ENCODE data around the gene ATG14. TPM values are rescaled to one million over a fixed set of nuclear protein-coding genes. Genes with fewer than 3 reads are reported as not detected.

Gene ATG14
- total RNA-seq, 2 experiments from 2014 or later: 4.1 to 4.7 TPM

- intact Hi-C loops (cut with micrococcal nuclease; ENCODE audit: unreplicated experiment): no loop called here
- Histone ChIP-seq H3K9me3 (ENCODE audit: low read length) (no peaks in the 10 kb centered on the region), H3K36me3 (ENCODE audit: insufficient read depth, low read length) (no peaks in the 10 kb centered on the region; the same call in 1 of the 2 replicates), H3K9me2 (ENCODE audit: insufficient read depth, low read length) (no peaks in the 10 kb centered on the region), H3K4me2 (ENCODE audit: low read length) (no peak overlapping the region), H3K27ac (ENCODE audit: low read depth, low read length, poor library complexity, severe bottlenecking) (no peak overlapping the region), H2AFZ (ENCODE audit: low read length) (no peak overlapping the region), H4K20me1 (ENCODE audit: insufficient read depth, low read length) (0 out of 2 replicates have a peak, but pooled peaks cover 8% of the 10 kb centered on the region), H3K4me1 (ENCODE audit: insufficient read depth, low read length, poor library complexity, severe bottlenecking) (peaks cover 17% of the 10 kb centered on the region), H3K79me2 (ENCODE audit: insufficient read depth, low read depth, low read length) (peaks cover 20% of the 10 kb centered on the region; the same call in 1 of the 2 replicates), H3K4me3 (ENCODE audit: low read depth, low read length, poor library complexity, severe bottlenecking) (no peak overlapping the region)
- CTCF ChIA-PET (ENCODE audit: unreplicated experiment): no interaction called here
- no TSS peak for BruUV-seq (replicated peaks)
- no peak for DNase-seq (ENCODE audit: low spot score)
- POLR2A ChIA-PET: interaction anchor here (0.6 kb wide), 1 partner anchor 150 kb away, joined by 4 read pairs; no protein-coding TSS in a partner anchor
- TF ChIP-seq EZH2phosphoT487 (IDR thresholded peaks at IDR 0.05; ENCODE audit: borderline replicate concordance, low read depth, low read length) (no peak), CTCF (conservative IDR thresholded peaks at IDR 0.05; ENCODE audit: low read length) (no peak)
Measured at GRCh38 chr14:55336691-55337090, 74.9 kb downstream of the ATG14 start.

DNA sequence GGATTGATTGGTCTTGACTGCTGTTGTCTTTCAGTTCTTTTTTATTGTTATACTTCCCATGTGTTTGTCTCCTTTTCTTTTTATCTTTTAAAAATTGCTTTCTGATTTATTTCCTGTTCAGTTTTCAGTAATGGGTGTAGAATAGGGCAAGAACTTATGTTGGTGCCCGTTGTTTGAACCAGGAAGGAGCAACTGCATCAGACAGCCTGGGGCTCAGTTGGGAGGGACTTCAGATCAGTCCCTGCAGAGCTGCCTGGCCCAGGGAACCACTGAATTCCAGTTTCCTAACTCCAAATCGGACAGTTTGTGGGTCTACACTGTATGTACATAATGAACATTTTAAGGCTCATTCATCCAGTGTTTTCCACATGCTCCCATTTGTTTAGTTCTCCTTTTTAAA is 75.5 kb downstream of the ATG14 start:
- Histone ChIP-seq H3K4me2 (ENCODE audit: low read length) (no peak overlapping the region), H3K4me1 (ENCODE audit: insufficient read depth, low read length, poor library complexity, severe bottlenecking) (peaks cover 17% of the 10 kb centered on the region), H3K79me2 (ENCODE audit: insufficient read depth, low read depth, low read length) (peaks cover 20% of the 10 kb centered on the region; the same call in 1 of the 2 replicates), H3K27ac (ENCODE audit: low read depth, low read length, poor library complexity, severe bottlenecking) (no peak overlapping the region), H3K9me2 (ENCODE audit: insufficient read depth, low read length) (no peaks in the 10 kb centered on the region), H3K9me3 (ENCODE audit: low read length) (no peaks in the 10 kb centered on the region), H2AFZ (ENCODE audit: low read length) (no peak overlapping the region), H3K4me3 (ENCODE audit: low read depth, low read length, poor library complexity, severe bottlenecking) (no peak overlapping the region), H3K36me3 (ENCODE audit: insufficient read depth, low read length) (no peaks in the 10 kb centered on the region; the same call in 1 of the 2 replicates), H4K20me1 (ENCODE audit: insufficient read depth, low read length) (0 out of 2 replicates have a peak, but pooled peaks cover 8% of the 10 kb centered on the region)
- ChIA-PET POLR2A (interaction anchor here (0.6 kb wide), 1 partner anchor 150 kb away, joined by 4 read pairs; no protein-coding TSS in a partner anchor), CTCF (ENCODE audit: unreplicated experiment) (no interaction called here)
- DNase-seq (ENCODE audit: low spot score): no peak
- intact Hi-C loops (cut with micrococcal nuclease; ENCODE audit: unreplicated experiment): no loop called here
- no peak for TF ChIP-seq EZH2phosphoT487 (IDR thresholded peaks at IDR 0.05; ENCODE audit: borderline replicate concordance, low read depth, low read length)
- no TSS peak for BruUV-seq (replicated peaks)

DNA sequence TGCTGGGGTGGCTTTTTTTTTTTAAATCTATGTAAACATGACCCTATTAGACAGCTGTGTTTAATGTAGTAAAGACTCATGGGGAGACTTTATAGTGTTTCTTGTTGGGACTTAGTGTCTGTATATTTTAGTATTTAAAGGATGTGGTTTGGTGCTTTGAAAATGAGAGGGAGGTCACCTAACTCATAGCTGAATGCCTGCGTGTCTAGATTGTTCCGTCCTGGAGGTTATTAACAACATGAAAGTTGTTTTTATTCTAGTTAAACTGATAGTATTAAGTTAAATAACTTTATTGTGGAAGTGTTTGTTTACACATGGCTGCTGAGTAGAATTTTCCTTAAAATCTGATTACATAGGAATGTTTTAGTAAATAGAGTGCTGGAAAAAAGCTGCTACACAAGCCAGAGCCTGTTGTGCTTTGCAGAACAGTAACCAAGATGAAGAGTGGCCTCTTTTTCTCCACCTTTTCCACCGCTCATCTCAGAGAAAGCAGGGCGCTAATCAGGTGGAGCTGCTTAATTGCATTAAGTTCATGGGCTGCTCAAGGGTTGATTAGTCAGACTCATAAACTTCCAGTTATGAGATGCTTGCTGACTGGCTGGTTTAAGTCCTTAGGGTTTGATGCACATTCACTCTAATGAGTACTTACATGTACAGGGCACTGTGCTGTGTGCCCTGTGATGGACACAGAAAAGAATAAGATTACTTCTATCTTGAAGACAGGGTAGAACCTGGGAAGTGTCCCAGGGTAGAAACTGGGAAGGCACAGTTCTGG is 77.7 kb downstream of the ATG14 start:
- intact Hi-C loops (cut with micrococcal nuclease; ENCODE audit: unreplicated experiment): no loop called here
- no peak overlapping the region for H2AFZ ChIP-seq (ENCODE audit: low read length)
- H3K27ac ChIP-seq (ENCODE audit: low read depth, low read length, poor library complexity, severe bottlenecking): no peak overlapping the region
- H3K36me3 ChIP-seq (ENCODE audit: insufficient read depth, low read length): no peaks in the 10 kb centered on the region; the same call in 1 of the 2 replicates
- H3K4me1 ChIP-seq (ENCODE audit: insufficient read depth, low read length, poor library complexity, severe bottlenecking): peaks cover 17% of the 10 kb centered on the region
- ChIA-PET POLR2A (interaction anchor here (0.6 to 0.8 kb wide), 2 partner anchors 63 to 165 kb away, joined by 4 read pairs; partner anchors contain the start of gene FBXO34), CTCF (ENCODE audit: unreplicated experiment) (no interaction called here)
- TF ChIP-seq EZH2phosphoT487 (IDR thresholded peaks at IDR 0.05; ENCODE audit: borderline replicate concordance, low read depth, low read length): no peak
- no TSS peak for BruUV-seq (replicated peaks)
- peaks cover 20% of the 10 kb centered on the region; the same call in 1 of the 2 replicates for H3K79me2 ChIP-seq (ENCODE audit: insufficient read depth, low read depth, low read length)
- H3K4me2 ChIP-seq (ENCODE audit: low read length): no peak overlapping the region
- H3K9me3 ChIP-seq (ENCODE audit: low read length): no peaks in the 10 kb centered on the region
- peaks cover 12% of the 10 kb centered on the region; the same call in 1 of the 2 replicates for H4K20me1 ChIP-seq (ENCODE audit: insufficient read depth, low read length)
- DNase-seq (ENCODE audit: low spot score): no peak
- no peaks in the 10 kb centered on the region for H3K9me2 ChIP-seq (ENCODE audit: insufficient read depth, low read length)
- H3K4me3 ChIP-seq (ENCODE audit: low read depth, low read length, poor library complexity, severe bottlenecking): no peak overlapping the region

Data from OCI-LY7 (cell line).